Smooth muscle cell (in vitro differentiated cells): Measurements from ENCODE around the gene GUCY1A2. TPM values are rescaled to one million over a fixed set of nuclear protein-coding genes. Genes with fewer than 3 reads are reported as not detected.

ENCODE experiments used
- DNase-seq: peaks from one replicate; lab custom pipeline; 2025; ENCODE audit not compliant: unreplicated experiment; lab: John Stamatoyannopoulos, UW
- H2AFZ ChIP-seq: fragments of 200-600 bp; sonication (generic); 2 replicates; pipeline ENCODE4 v1.6.0; 2016; ENCODE audit warnings: antibody characterized with exemption, low read depth, mild to moderate bottlenecking
- H3F3A ChIP-seq: fragments of 200-600 bp; sonication (generic); 2 replicates; pipeline ENCODE4 v1.6.0; 2017; ENCODE audit warnings: antibody characterized with exemption, low read depth
- H3K27ac ChIP-seq: fragments of 200-600 bp; sonication (generic); 2 replicates; pipeline ENCODE4 v1.5.1; 2016; ENCODE audit warnings: low read depth, mild to moderate bottlenecking
- H3K27me3 ChIP-seq: fragments of 200-600 bp; sonication (generic); 2 replicates; pipeline ENCODE4 v1.6.1; 2016; ENCODE audit warnings: low read depth, mild to moderate bottlenecking
- H3K36me3 ChIP-seq: fragments of 200-600 bp; sonication (generic); 2 replicates; pipeline ENCODE4 v1.5.1; 2016; ENCODE audit warnings: low read depth
- H3K4me1 ChIP-seq: fragments of 200-600 bp; sonication (generic); 2 replicates; pipeline ENCODE4 v1.5.1; 2016; ENCODE audit warnings: low read depth
- H3K4me2 ChIP-seq: fragments of 200-600 bp; sonication (generic); 2 replicates; pipeline ENCODE4 v1.6.0; 2016; ENCODE audit warnings: mild to moderate bottlenecking
- H3K4me3 ChIP-seq: fragments of 200-600 bp; sonication (generic); 2 replicates; pipeline ENCODE4 v1.5.1; 2016; ENCODE audit warnings: mild to moderate bottlenecking
- H3K79me2 ChIP-seq: fragments of 200-600 bp; sonication (generic); 2 replicates; pipeline ENCODE4 v1.6.0; 2016; ENCODE audit warnings: low read depth, mild to moderate bottlenecking
- H3K9ac ChIP-seq: fragments of 200-600 bp; sonication (generic); 2 replicates; pipeline ENCODE4 v1.6.0; 2016; ENCODE audit warnings: low read depth
- H3K9me3 ChIP-seq: fragments of 200-600 bp; sonication (generic); replicated peaks from 2 replicates; pipeline ENCODE4 v1.5.1; 2016; ENCODE audit warnings: low read depth
- H4K20me1 ChIP-seq: fragments of 200-600 bp; sonication (generic); 2 replicates; pipeline ENCODE4 v1.6.0; 2016; ENCODE audit warnings: low read depth
- CTCF ChIP-seq: fragments of 200-600 bp; sonication (generic); IDR thresholded peaks from 2 replicates; pipeline ENCODE4 v1.5.1; 2017; ENCODE audit warnings: borderline replicate concordance, mild to moderate bottlenecking, antibody characterized with exemption; ENCODE audit not compliant: insufficient read depth, poor library complexity, severe bottlenecking
- WGBS: methylation state at CpG from one replicate; pipeline ENCODE4 v1.1.7; 2016; ENCODE audit warnings: low lambda C conversion rate; 5-methylcytosine and 5-hydroxymethylcytosine counted together
- polyA plus RNA-seq: library from polyadenylated mRNA; unstranded; fragments of >200 nt; fragmentation: Nextera tagmentation; extraction: Ambion mirVana; gene quantifications from 2 replicates; pipeline ENCODE4 v1.2.1, GENCODE V29; 2016
- total RNA-seq: library from RNA; depleted of rRNA; stranded (reverse); fragments of >200 nt; gene quantifications from 2 replicates; pipeline ENCODE4 v1.2.3, GENCODE V29; 2014

The GUCY1A2 gene
- total and polyA plus RNA-seq, 2 experiments from 2014 or later, result 0.08 to 1.1 TPM

- Histone ChIP-seq H3K27me3 (no peaks in the 10 kb centered on the region), H3K79me2 (no peaks in the 10 kb centered on the region), H3K9me3 (no peaks in the 10 kb centered on the region), H3F3A (no peaks in the 10 kb centered on the region), H3K9ac (no peak overlapping the region), H3K36me3 (no peaks in the 10 kb centered on the region), H3K4me3 (no peak overlapping the region), H3K4me1 (no peaks in the 10 kb centered on the region), H3K27ac (no peak overlapping the region), H3K4me2 (no peak overlapping the region), H2AFZ (no peak overlapping the region), H4K20me1 (no peaks in the 10 kb centered on the region)
- no peak for DNase-seq
- 95% methylated on average over 3 of the region's 3 CpGs for WGBS
- no peak for TF ChIP-seq CTCF
Observed at GRCh38 chr11:106763501-106763900, 254.8 kb downstream of the GUCY1A2 start.

GRCh38 chr11:106761745-106762144, 256.5 kb downstream of the GUCY1A2 start:
- H3K36me3 ChIP-seq, result no peaks in the 10 kb centered on the region
- no peak for DNase-seq
- H4K20me1 ChIP-seq, result no peaks in the 10 kb centered on the region
- no peak overlapping the region for H3K9ac ChIP-seq
- 97% methylated on average over 1 of the region's 1 CpG for WGBS
- H3K9me3 ChIP-seq, result no peaks in the 10 kb centered on the region
- no peak overlapping the region for H3K4me2 ChIP-seq
- no peak overlapping the region for H3K27ac ChIP-seq
- H3F3A ChIP-seq, result no peaks in the 10 kb centered on the region
- no peaks in the 10 kb centered on the region for H3K4me1 ChIP-seq
- no peak for TF ChIP-seq CTCF
- no peak overlapping the region for H3K4me3 ChIP-seq
- H3K79me2 ChIP-seq, result no peaks in the 10 kb centered on the region
- no peaks in the 10 kb centered on the region for H3K27me3 ChIP-seq
- H2AFZ ChIP-seq, result no peak overlapping the region

GRCh38 chr11:106761240-106761639, 257.0 kb downstream of the GUCY1A2 start:
- Histone ChIP-seq H3K4me1 (no peaks in the 10 kb centered on the region), H3K79me2 (no peaks in the 10 kb centered on the region), H3K27ac (no peak overlapping the region), H3K4me3 (no peak overlapping the region), H3K27me3 (no peaks in the 10 kb centered on the region), H3K4me2 (no peak overlapping the region), H4K20me1 (no peaks in the 10 kb centered on the region), H3K36me3 (no peaks in the 10 kb centered on the region), H3K9me3 (no peaks in the 10 kb centered on the region), H2AFZ (no peak overlapping the region), H3K9ac (no peak overlapping the region), H3F3A (no peaks in the 10 kb centered on the region)
- no peak for TF ChIP-seq CTCF
- 22% methylated on average over 1 of the region's 1 CpG for whole genome bisulfite sequencing
- DNase-seq, result no peak

- Histone ChIP-seq H3K4me2 (no peak overlapping the region), H4K20me1 (no peaks in the 10 kb centered on the region), H3K36me3 (no peaks in the 10 kb centered on the region), H3F3A (no peaks in the 10 kb centered on the region), H3K27ac (no peak overlapping the region), H3K9ac (no peak overlapping the region), H3K9me3 (no peaks in the 10 kb centered on the region), H3K79me2 (no peaks in the 10 kb centered on the region), H3K27me3 (no peaks in the 10 kb centered on the region), H3K4me3 (no peak overlapping the region), H2AFZ (no peak overlapping the region), H3K4me1 (no peaks in the 10 kb centered on the region)
- 77% methylated on average over 1 of the region's 1 CpG for WGBS
- DNase-seq, result no peak
- no peak for TF ChIP-seq CTCF
Observed at GRCh38 chr11:106748059-106748458, 270.2 kb downstream of the GUCY1A2 start.
